Measurements from ENCODE around the gene CEP89. TPM values are rescaled to one million over a fixed set of nuclear protein-coding genes. Genes with fewer than 3 reads are reported as not detected.
"Not testable (repeated sequence)": the region's sequence is repeated elsewhere in the genome, so short reads cannot be mapped to it uniquely, and the experiment has no call there.

CEP89 gene
- total RNA-seq, 2 experiments from 2014 or later, result 18.7 to 25.9 TPM

DNA sequence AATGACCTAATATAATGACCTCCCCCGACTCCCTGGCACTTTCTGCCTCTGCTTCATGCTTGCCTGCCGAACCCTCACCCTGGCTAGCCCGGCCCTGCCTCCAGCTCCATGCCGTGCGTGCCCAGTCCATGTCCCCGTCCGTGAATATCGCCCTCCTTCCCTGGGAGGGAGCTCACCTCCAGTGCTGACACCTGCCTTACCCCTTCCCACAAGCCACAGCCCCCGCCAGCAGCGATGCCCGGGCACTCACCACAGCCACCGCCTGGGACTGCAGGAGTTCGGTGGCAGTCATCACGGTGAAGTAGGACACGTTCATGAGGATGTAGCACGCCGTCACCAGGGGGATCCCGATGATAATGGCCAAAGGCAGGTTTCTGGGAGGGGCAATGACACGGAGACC is 112.2 kb downstream of the CEP89 start:
- Mint-ChIP-seq H3K9me3 (no peaks in the 10 kb centered on the region), H3K4me3 (no peak overlapping the region), H3K36me3 (ENCODE audit: low read depth) (no peaks in the 10 kb centered on the region), H3K27ac (no peak overlapping the region), H3K27me3 (no peaks in the 10 kb centered on the region), H3K4me1 (no peaks in the 10 kb centered on the region)
- no peak for DNase-seq
- ChIA-PET POLR2A (no interaction called here), CTCF (no interaction called here)

DNA sequence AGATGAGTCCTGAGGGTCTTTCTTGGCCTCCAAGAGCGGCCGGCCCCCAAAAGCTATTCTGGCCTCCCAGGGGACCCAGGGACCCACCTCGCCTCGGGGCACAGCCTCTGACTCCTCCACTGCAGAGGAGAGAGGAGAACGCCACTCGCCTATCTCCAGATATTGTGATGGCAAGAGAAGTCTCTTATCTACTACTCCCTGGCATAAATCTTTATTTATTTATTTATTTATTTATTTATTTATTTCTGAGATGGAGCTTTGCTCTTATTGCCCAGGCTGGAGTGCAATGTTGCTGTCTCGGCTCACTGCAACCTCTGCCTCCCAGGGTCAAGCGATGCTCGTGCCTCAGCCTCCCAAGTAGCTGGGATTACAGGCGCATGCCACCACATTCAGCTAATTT is 113.2 kb downstream of the CEP89 start:
- ChIA-PET CTCF (no interaction called here), POLR2A (no interaction called here)
- Mint-ChIP-seq H3K36me3 (ENCODE audit: low read depth) (no peaks in the 10 kb centered on the region), H3K9me3 (no peaks in the 10 kb centered on the region), H3K4me3 (no peak overlapping the region), H3K27ac (no peak overlapping the region), H3K4me1 (no peaks in the 10 kb centered on the region), H3K27me3 (no peaks in the 10 kb centered on the region)
- DNase-seq, result no peak

DNA sequence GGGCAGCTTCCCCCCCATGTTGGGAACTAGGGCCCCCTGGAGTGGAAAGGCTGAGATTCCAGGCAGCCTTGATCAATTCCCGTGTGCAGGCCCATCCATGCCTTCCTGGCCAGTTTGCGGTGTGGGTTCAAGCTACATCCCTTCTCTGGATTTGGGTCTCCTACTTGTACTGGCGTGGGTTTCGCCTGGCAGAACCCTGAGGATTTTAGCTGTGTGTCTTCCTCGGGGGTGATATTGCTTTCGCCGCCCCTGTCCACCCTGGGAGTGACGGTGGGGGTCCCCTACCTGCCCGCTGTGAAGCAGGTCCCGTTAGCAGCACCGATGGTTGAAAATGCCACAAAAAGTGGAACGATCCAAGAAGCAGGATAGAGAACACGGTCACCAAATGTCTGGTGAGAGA is 113.6 kb downstream of the CEP89 start:
- Mint-ChIP-seq H3K9me3 (no peaks in the 10 kb centered on the region), H3K27me3 (no peaks in the 10 kb centered on the region), H3K4me3 (no peak overlapping the region), H3K36me3 (ENCODE audit: low read depth) (no peaks in the 10 kb centered on the region), H3K4me1 (no peaks in the 10 kb centered on the region), H3K27ac (no peak overlapping the region)
- ChIA-PET CTCF (no interaction called here), POLR2A (no interaction called here)
- no peak for DNase-seq

DNA sequence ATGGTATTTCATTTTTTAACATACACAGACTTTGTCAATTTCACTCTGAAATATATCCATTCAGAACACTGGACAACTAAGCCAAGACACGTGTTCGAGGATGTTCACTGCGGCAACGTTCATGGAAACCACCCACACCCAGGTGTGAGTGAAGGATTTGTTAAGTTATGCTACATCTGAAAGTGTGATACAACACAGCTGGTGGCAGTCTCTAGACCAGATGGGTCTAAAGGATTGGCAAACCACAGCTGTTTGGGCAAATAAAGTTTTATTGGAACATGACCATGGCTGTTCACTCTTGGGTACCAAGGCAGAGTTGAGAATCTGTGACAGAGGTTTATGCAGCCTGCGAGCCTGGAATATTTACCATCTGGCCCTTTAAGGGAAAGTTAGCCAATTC is 114.2 kb downstream of the CEP89 start:
- no peak overlapping the region for H3K27ac Mint-ChIP-seq
- no peaks in the 10 kb centered on the region for H3K9me3 Mint-ChIP-seq
- no peak for DNase-seq
- no peak overlapping the region for H3K4me3 Mint-ChIP-seq
- no peaks in the 10 kb centered on the region for H3K36me3 Mint-ChIP-seq (ENCODE audit: low read depth)
- no peaks in the 10 kb centered on the region for H3K4me1 Mint-ChIP-seq
- no peaks in the 10 kb centered on the region for H3K27me3 Mint-ChIP-seq
- POLR2A ChIA-PET, result no interaction called here
- CTCF ChIA-PET, result interaction anchor here (0.7 kb wide), 1 partner anchor 167 kb away, joined by 3 read pairs; no protein-coding TSS in a partner anchor

DNA sequence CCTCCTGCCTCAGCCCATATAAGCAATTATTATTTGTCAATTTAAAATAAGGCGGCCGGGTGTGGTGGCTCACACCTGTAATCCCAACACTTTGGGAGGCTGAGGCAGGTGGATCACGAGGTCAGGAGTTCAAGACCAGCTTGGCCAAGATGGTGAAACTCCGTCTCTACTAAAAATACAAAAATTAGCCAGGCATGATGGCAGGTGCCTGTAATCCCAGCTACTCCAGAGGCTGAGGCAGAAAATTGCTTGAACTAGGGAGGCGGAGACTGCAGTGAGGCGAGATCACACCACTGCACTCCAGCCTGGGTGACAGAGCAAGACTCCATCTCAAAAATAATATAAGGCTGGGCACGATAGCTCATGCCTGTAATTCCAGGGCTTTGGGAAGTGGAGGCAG is 114.9 kb downstream of the CEP89 start:
- H3K4me1 Mint-ChIP-seq; H3K9me3 Mint-ChIP-seq; H3K27ac Mint-ChIP-seq; POLR2A ChIA-PET; H3K27me3 Mint-ChIP-seq; H3K36me3 Mint-ChIP-seq (ENCODE audit: low read depth); H3K4me3 Mint-ChIP-seq; DNase-seq: not testable (repeated sequence)
- CTCF ChIA-PET, result interaction anchor here (0.7 kb wide), 1 partner anchor 167 kb away, joined by 3 read pairs; no protein-coding TSS in a partner anchor

DNA sequence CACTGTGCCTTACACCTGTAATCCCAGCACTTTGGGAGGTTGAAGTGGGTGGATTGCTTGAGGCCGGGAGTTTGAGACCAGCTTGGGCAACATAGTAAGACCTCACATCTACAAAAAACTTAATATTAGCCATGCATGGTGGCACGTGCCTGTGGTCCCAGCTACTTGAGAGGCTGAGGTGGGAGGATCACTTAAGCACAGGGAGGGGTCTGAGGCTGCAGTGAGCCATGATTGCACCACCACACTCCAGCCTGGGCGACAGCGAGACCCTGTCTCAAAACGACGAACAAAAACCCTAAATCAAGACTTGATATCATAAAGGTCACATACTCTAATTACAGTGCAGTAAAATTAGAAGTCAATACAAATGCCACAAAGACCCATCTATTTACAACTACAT is 119.5 kb downstream of the CEP89 start:
- no peaks in the 10 kb centered on the region for H3K36me3 Mint-ChIP-seq (ENCODE audit: low read depth)
- no peak for DNase-seq
- H3K27ac Mint-ChIP-seq, result no peak overlapping the region
- H3K4me3 Mint-ChIP-seq, result no peak overlapping the region
- no peaks in the 10 kb centered on the region for H3K9me3 Mint-ChIP-seq
- peaks cover 2% of the 10 kb centered on the region for H3K27me3 Mint-ChIP-seq
- no peaks in the 10 kb centered on the region for H3K4me1 Mint-ChIP-seq
- POLR2A ChIA-PET, result no interaction called here
- CTCF ChIA-PET, result no interaction called here

DNA sequence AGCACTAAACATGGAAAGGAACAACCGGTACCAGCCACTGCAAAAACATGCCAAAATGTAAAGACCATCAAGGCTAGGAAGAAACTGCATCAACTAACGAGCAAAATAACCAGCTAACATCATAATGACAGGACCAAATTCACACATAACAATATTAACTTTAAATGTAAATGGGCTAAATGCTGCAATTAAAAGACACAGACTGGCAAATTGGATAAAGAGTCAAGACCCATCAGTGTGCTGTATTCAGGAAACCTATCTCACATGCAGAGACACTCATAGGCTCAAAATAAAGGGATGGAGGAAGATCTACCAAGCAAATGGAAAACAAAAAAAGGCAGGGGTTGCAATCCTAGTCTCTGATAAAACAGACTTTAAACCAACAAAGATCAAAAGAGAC is 123.7 kb downstream of the CEP89 start:
- H3K9me3 Mint-ChIP-seq; H3K36me3 Mint-ChIP-seq (ENCODE audit: low read depth); H3K27ac Mint-ChIP-seq; CTCF ChIA-PET; H3K4me1 Mint-ChIP-seq; DNase-seq; H3K4me3 Mint-ChIP-seq; POLR2A ChIA-PET; H3K27me3 Mint-ChIP-seq: not testable (repeated sequence)

DNA sequence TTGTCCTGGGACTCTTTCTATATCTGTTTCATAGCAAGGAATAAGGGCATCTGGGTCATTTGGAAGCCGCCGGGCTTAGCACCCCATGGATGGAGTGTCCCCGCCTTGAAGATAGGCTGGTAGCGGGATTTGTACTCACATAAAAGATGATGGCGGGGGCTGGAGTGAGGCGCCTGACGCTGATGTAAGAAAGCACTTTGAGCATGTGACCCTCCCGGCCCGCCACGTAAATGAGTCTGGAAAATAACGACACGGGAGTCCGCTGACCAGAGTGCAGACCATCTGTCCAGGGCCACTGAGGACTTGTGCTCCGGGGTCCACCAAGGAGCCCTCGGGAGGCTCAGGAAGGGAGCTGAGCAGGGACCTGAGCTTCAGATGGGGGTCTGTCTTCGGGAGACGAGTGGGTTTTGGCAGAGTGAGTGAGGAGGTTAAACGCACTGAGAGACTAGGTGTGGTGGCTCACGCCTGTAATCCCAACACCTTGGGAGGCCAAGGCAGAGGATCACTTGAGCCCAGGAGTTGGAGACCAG is 128.0 kb downstream of the CEP89 start:
- ChIA-PET POLR2A (no interaction called here), CTCF (no interaction called here)
- DNase-seq, result no peak
- Mint-ChIP-seq H3K4me1 (no peaks in the 10 kb centered on the region), H3K9me3 (peaks cover 20% of the 10 kb centered on the region), H3K36me3 (ENCODE audit: low read depth) (peaks cover 3% of the 10 kb centered on the region), H3K27me3 (peaks cover 2% of the 10 kb centered on the region), H3K27ac (no peak overlapping the region), H3K4me3 (no peak overlapping the region)

DNA sequence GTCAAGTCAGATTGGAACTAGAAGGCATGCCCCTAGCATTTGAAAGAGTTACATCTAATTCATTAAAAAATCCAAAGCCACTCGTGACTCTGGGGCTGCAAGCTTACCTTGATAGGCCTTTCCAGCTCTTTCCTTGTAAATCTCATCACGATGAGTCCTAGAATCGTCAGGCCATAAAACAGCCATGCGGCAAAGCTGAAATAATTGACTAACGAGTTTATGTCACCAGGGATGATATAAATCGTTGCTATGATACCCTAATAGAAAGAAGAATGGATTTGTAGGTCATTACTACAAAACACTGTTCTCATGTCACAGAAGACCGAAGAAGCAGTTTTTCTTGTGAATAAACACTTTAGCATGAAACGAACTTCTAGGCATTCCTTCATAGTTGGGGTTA is 129.7 kb downstream of the CEP89 start:
- ChIA-PET POLR2A (no interaction called here), CTCF (no interaction called here)
- Mint-ChIP-seq H3K36me3 (ENCODE audit: low read depth) (peaks cover 3% of the 10 kb centered on the region), H3K27me3 (no peaks in the 10 kb centered on the region), H3K27ac (no peak overlapping the region), H3K4me3 (no peak overlapping the region), H3K4me1 (no peaks in the 10 kb centered on the region), H3K9me3 (peaks cover 20% of the 10 kb centered on the region)
- DNase-seq, result no peak

DNA sequence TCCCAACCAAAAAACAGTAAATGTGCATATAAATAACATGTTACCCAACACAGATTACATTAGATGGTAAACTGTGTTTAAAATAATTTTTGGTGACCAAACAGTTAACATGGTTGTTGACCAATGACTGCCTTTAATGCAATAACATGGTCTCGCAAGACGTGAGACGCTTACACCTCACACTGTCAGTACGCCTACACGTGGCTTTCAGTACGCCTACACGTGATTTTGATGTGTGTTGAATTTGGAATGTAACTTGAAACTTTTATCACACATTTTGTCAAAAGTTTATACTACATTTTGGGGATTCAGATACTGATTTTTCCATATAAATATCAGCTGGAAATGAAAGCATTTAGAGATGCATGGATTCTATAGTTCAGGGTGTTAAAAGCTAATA is 134.2 kb downstream of the CEP89 start:
- DNase-seq, result no peak
- CTCF ChIA-PET, result no interaction called here

DNA sequence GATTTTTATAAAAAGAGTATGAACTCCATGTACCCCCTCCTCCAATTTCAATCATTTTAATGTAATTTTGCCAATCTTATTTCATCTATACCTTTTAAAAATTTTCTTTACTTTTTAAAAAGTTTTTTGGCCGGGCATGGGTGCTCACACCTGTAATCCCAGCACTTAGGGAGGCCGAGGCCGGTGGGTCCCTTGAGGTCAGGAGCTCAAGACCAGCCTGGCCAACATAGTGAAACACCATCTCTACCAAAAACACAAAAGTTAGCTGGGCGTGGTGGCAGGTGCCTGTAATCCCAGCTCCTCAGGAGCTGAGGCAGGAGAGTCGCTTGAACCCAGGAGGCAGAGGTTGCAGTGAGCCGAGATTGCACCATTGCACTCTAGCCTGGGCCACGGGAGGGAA is 138.4 kb downstream of the CEP89 start:
- not testable (repeated sequence) for H3K27me3 Mint-ChIP-seq, H3K27ac Mint-ChIP-seq

More for the DNA sequence above, 134.2 kb downstream of the CEP89 start:
- Mint-ChIP-seq H3K27me3 (no peaks in the 10 kb centered on the region), H3K36me3 (ENCODE audit: low read depth) (peaks cover 3% of the 10 kb centered on the region), H3K27ac (no peak overlapping the region), H3K4me1 (no peaks in the 10 kb centered on the region), H3K4me3 (no peak overlapping the region), H3K9me3 (peaks cover 20% of the 10 kb centered on the region)
- POLR2A ChIA-PET, result no interaction called here

DNA sequence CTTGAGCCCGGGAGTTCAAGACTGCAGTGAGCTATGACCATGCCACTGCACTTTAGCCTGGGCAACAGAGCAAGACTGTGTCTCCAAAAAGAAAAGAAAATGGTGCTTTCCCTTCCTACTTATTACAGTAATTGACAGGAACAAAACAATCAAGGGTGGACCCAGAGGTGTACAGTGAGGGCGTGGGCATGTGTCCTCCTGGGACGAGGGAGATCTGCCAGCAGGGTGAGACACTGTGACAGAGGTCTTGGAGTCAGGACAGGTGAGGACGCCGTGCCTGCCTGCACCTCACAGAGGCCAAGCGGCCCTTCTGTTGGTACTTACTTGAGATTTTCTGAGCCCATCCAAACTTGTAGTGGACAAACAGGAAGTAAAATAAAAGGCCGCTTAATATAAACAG is 138.9 kb downstream of the CEP89 start:
- CTCF ChIA-PET; H3K9me3 Mint-ChIP-seq; H3K27ac Mint-ChIP-seq; H3K4me1 Mint-ChIP-seq; H3K36me3 Mint-ChIP-seq (ENCODE audit: low read depth); H3K27me3 Mint-ChIP-seq; DNase-seq; H3K4me3 Mint-ChIP-seq: not testable (repeated sequence)
- POLR2A ChIA-PET, result interaction anchor here (0.6 kb wide), 1 partner anchor 12 kb away, joined by 3 read pairs; no protein-coding TSS in a partner anchor

More for the DNA sequence above, 138.4 kb downstream of the CEP89 start:
- H3K9me3 Mint-ChIP-seq; H3K36me3 Mint-ChIP-seq (ENCODE audit: low read depth); POLR2A ChIA-PET; H3K4me1 Mint-ChIP-seq; H3K4me3 Mint-ChIP-seq; DNase-seq; CTCF ChIA-PET: not testable (repeated sequence)

DNA sequence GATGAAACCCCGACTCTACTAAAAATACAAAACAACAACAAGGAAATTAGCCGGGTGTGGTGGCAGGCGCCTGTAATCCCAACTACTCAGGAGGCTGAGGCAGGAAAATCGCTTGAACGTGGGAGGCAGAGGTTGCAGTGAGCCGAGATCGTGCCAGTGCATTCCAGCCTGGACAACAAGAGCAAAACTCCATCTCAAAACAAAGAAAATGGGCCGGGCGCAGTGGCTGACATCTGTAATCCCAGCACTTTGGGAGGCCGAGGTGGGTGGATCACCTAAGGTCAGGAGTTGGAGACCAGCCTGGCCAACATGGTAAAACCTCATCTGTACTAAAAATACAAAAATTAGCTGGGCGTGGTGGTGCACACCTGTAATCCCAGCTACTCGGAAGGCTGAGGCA is 139.7 kb downstream of the CEP89 start:
- CTCF ChIA-PET; H3K36me3 Mint-ChIP-seq (ENCODE audit: low read depth); H3K27ac Mint-ChIP-seq; H3K4me1 Mint-ChIP-seq; H3K9me3 Mint-ChIP-seq; H3K27me3 Mint-ChIP-seq; H3K4me3 Mint-ChIP-seq; DNase-seq: not testable (repeated sequence)
- POLR2A ChIA-PET, result interaction anchor here (0.6 kb wide), 1 partner anchor 13 kb away, joined by 3 read pairs; no protein-coding TSS in a partner anchor

DNA sequence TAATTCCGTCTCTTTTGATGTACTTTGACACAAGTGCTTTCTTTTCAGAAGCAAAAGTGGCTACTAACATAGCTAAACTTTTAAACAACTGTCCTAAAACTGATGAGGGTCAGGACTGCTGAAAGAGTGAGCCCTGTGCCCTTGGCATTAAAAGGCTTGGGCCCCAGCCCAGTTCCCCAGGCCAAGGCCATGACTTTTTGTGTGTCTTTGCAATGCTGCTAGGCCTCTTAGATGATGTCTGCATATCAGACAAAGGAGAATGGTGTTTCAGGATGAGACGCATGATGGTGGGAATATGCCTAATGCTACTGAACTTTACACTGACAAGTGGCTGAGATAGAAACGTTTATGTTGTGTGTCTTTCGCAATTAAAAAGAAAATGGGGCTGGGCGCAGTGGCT is 140.1 kb downstream of the CEP89 start:
- DNase-seq, result no peak
- H3K4me3 Mint-ChIP-seq, result no peak overlapping the region
- H3K27me3 Mint-ChIP-seq, result peaks cover 1% of the 10 kb centered on the region
- H3K27ac Mint-ChIP-seq, result no peak overlapping the region
- POLR2A ChIA-PET, result no interaction called here
- H3K4me1 Mint-ChIP-seq, result peaks cover 3% of the 10 kb centered on the region
- CTCF ChIA-PET, result no interaction called here
- no peaks in the 10 kb centered on the region for H3K36me3 Mint-ChIP-seq (ENCODE audit: low read depth)
- no peaks in the 10 kb centered on the region for H3K9me3 Mint-ChIP-seq
